ENCODE results near the gene ITSN2.

Gene ITSN2

GRCh38 chr2:24169023-24169422, 191.3 kb downstream of the ITSN2 start:
- no peak for DNase-seq

- DNase-seq: peak; percentile 44
These were observed 195.8 kb downstream of the ITSN2 start for GRCh38 chr2:24164416-24164973.

- DNase-seq: no peak
These were observed 196.7 kb downstream of the ITSN2 start for GRCh38 chr2:24163601-24164000.

GRCh38 chr2:24163186-24163585, 197.2 kb downstream of the ITSN2 start:
- no peak for DNase-seq

GRCh38 chr2:24162494-24162893, 197.8 kb downstream of the ITSN2 start:
- DNase-seq: no peak

- DNase-seq: no peak
These were observed 199.6 kb downstream of the ITSN2 start for GRCh38 chr2:24160761-24161160.

GRCh38 chr2:24159708-24160107, 200.6 kb downstream of the ITSN2 start:
- no peak for DNase-seq

GRCh38 chr2:24158131-24158530, 202.2 kb downstream of the ITSN2 start:
- DNase-seq: no peak

GRCh38 chr2:24153478-24153877, 206.9 kb downstream of the ITSN2 start:
- no peak for DNase-seq

Measured in activated CD8-positive, alpha-beta memory T cell treated with anti-CD3 and anti-CD28 coated beads, Interleukin-2, amount 50 U/mL, for 4 hours (primary cell).